Gastroesophageal sphincter (tissue), 4 donors: Measurements from ENCODE around the gene CHST11. TPM values are rescaled to one million over a fixed set of nuclear protein-coding genes. Genes with fewer than 3 reads are reported as not detected.

ENCODE experiments used
- ATAC-seq: fragments of 150-250 bp; one replicate; pipeline ENCODE4 v1.9.1; 2016; ENCODE audit warnings: mild to moderate bottlenecking, moderate library complexity
- H3K27ac ChIP-seq, 4 donors: fragments of 200-600 bp; sonication (generic) in 3 of 4; 1 replicate in 3 of 4; 2 replicates in 1 of 4; pipeline ENCODE4 v1.5.1; 2016 to 2019
- H3K27me3 ChIP-seq: fragments of 200-600 bp; sonication (generic); one replicate; pipeline ENCODE4 v1.5.1; 2019
- H3K36me3 ChIP-seq, 2 donors: fragments of 200-600 bp; sonication (generic); one replicate each; pipeline ENCODE4 v1.5.1; 2019; ENCODE audit warnings: control low read depth in 1 of 2
- H3K4me1 ChIP-seq, 3 donors: fragments of 200-600 bp; sonication (generic); 1 replicate in 2 of 3; 2 replicates in 1 of 3; pipeline ENCODE4 v1.5.1; 2016 to 2019; ENCODE audit warnings: control low read depth in 2 of 3
- H3K4me3 ChIP-seq, 2 donors: fragments of 200-600 bp; sonication (generic); one replicate each; pipeline ENCODE4 v1.5.1; 2019; ENCODE audit warnings: mild to moderate bottlenecking in 1 of 2, moderate library complexity in 1 of 2
- H3K9me3 ChIP-seq, 3 donors: fragments of 200-600 bp; sonication (generic); one replicate each; pipeline ENCODE4 v1.5.1; 2017 to 2019; ENCODE audit warnings: control low read depth in 2 of 3
- EP300 ChIP-seq: sonication (generic); formaldehyde crosslinking; IDR thresholded peaks from one replicate; pipeline ENCODE4 v1.6.1; 2017; ENCODE audit warnings: antibody characterized with exemption, mild to moderate bottlenecking
- POLR2A ChIP-seq, 2 donors: fragments of 450-650 bp; IDR thresholded peaks; one replicate each; pipeline ENCODE4 v1.6.1; 2017; ENCODE audit warnings: antibody characterized with exemption in 2 of 2, mild to moderate bottlenecking in 2 of 2, moderate library complexity in 1 of 2
- POLR2AphosphoS5 ChIP-seq: sonication (generic); formaldehyde crosslinking; IDR thresholded peaks from one replicate; pipeline ENCODE4 v1.6.1; 2017; ENCODE audit warnings: antibody characterized with exemption
- WGBS, 2 donors: methylation state at CpG; one replicate each; pipeline ENCODE4 v1.1.5; 2018; ENCODE audit warnings: low coverage in 1 of 2; 5-methylcytosine and 5-hydroxymethylcytosine counted together
- total RNA-seq, 4 donors: library from RNA; depleted of rRNA; stranded (reverse); fragments of >200 nt; gene quantifications; one replicate each; pipeline ENCODE4 v1.1.0, GENCODE V29; 2016
- TF ChIP-seq, protein P1 (sequence below), 4 experiments: fragments of 200-600 bp in 2 of 4; fragments of 450-650 bp in 2 of 4; sonication (generic) in 1 of 4; IDR thresholded peaks; one replicate each; pipeline ENCODE4 v1.5.1; 2017 to 2019; ENCODE audit warnings: antibody characterized with exemption in 4 of 4, mild to moderate bottlenecking in 2 of 4, moderate library complexity in 2 of 4

Gene CHST11
- total RNA-seq, 4 donors from 2014 or later: 4.3 to 15.6 (median 11.0) TPM

DNA sequence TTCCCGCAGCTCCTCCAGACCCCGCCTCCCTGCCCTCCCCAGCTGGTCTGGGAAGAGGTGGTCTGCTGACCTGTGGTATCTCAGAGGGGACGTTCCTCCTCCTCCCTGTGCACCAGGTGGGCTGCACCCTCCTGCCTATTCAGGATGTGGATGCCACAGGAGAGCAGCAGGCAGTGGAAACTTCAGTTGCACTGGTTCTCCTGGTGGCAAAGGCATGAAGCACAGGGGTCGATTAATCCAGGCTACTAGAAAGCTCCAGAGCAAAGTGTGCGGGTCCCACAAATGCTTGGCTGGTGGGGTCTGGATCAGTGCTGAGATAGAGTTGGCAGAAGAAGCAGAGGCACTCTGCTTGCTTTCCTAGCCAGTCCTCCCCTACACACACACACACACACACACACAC lies 304.3 kb downstream of the CHST11 start:
- TF ChIP-seq POLR2A (IDR thresholded peaks at IDR 0.05) (no peak), POLR2AphosphoS5 (no peak), EP300 (no peak)
- TF ChIP-seq, protein P1, sequence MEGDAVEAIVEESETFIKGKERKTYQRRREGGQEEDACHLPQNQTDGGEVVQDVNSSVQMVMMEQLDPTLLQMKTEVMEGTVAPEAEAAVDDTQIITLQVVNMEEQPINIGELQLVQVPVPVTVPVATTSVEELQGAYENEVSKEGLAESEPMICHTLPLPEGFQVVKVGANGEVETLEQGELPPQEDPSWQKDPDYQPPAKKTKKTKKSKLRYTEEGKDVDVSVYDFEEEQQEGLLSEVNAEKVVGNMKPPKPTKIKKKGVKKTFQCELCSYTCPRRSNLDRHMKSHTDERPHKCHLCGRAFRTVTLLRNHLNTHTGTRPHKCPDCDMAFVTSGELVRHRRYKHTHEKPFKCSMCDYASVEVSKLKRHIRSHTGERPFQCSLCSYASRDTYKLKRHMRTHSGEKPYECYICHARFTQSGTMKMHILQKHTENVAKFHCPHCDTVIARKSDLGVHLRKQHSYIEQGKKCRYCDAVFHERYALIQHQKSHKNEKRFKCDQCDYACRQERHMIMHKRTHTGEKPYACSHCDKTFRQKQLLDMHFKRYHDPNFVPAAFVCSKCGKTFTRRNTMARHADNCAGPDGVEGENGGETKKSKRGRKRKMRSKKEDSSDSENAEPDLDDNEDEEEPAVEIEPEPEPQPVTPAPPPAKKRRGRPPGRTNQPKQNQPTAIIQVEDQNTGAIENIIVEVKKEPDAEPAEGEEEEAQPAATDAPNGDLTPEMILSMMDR (IDR thresholded peaks at IDR 0.05): no peak
- Histone ChIP-seq H3K4me3 (no peak overlapping the region), H3K36me3 (peaks cover 0 to 13% of the 10 kb centered on the region in 2 donors), H3K9me3 (no peaks in the 10 kb centered on the region), H3K27me3 (no peaks in the 10 kb centered on the region), H3K27ac (no peak overlapping the region), H3K4me1 (no peaks in the 10 kb centered on the region)
- ATAC-seq: no peak
- WGBS, 2 donors: 100% methylated on average over 1 of the region's 5 CpGs; no CpG with 5 or more reads in 1 of the 2 donors

DNA sequence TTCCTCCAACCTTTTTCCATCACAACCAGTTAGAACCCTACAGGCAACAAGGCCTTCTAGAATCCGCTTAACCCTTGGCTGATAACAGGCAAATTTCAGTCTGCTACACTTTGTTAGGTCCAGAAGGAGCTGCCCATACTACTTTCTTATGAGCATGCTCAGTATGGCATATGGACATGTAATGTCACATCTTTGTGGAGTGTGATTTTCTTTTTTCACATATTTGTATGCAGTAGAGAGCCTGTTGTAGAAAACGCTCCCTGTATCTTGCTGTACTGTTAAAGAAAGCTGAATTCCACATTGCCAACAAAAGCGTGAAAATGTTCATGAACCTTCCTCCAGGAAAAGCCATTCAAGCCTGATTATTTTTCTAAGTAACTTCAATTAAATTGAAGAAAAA lies 304.9 kb downstream of the CHST11 start:
- Histone ChIP-seq H3K4me3 (no peak overlapping the region), H3K27me3 (no peaks in the 10 kb centered on the region), H3K36me3 (peaks cover 0 to 13% of the 10 kb centered on the region in 2 donors), H3K27ac (no peak overlapping the region), H3K9me3 (no peaks in the 10 kb centered on the region), H3K4me1 (no peaks in the 10 kb centered on the region)
- 89 to 100% methylated on average over 1 to 3 of the region's 3 CpGs for WGBS, 2 donors
- no peak for ATAC-seq
- TF ChIP-seq, protein P1 (IDR thresholded peaks at IDR 0.05): no peak
- TF ChIP-seq POLR2AphosphoS5: no peak
- no peak for TF ChIP-seq EP300
- TF ChIP-seq POLR2A (IDR thresholded peaks at IDR 0.05): no peak

DNA sequence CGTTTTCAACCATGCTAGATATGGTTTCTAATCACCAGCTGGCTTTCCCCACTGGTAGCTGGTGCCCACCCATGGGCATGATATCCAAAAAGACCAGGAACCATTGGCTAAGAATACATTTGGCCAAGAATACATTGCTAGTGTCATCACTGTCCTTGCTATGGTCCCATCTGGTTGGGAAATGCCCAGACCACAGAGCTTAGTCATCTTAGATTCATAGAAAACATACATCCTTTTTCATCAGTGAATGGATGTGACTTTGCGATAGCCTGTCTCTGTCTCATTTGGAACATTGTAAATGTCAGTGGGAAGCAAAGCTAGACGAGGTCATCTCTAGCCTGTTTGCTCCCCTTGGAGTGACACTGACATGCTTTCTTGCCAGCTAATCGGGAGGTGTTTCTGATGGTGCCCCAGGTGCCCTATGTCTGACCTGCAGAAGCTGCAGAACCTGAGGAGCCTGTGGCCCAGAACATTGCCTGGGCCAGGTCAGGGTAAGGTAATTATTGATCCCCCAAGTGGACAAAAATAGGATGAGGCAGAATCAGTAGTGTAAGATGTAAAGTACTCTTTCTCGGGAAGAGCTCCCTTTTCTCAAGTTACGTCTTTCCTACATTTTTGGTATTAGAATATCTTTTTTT lies 306.5 kb downstream of the CHST11 start:
- 92% methylated on average over 5 of the region's 6 CpGs; no CpG with 5 or more reads in 1 of the 2 donors for WGBS, 2 donors
- Histone ChIP-seq H3K4me3 (no peak overlapping the region), H3K27me3 (no peaks in the 10 kb centered on the region), H3K36me3 (no peaks in the 10 kb centered on the region), H3K27ac (no peak overlapping the region), H3K4me1 (peaks cover 0 to 3% (median 0%) of the 10 kb centered on the region in 3 donors), H3K9me3 (no peaks in the 10 kb centered on the region)
- ATAC-seq: no peak
- TF ChIP-seq POLR2A (IDR thresholded peaks at IDR 0.05) (no peak), EP300 (no peak), POLR2AphosphoS5 (no peak)
- TF ChIP-seq, protein P1 (IDR thresholded peaks at IDR 0.05): no peak

DNA sequence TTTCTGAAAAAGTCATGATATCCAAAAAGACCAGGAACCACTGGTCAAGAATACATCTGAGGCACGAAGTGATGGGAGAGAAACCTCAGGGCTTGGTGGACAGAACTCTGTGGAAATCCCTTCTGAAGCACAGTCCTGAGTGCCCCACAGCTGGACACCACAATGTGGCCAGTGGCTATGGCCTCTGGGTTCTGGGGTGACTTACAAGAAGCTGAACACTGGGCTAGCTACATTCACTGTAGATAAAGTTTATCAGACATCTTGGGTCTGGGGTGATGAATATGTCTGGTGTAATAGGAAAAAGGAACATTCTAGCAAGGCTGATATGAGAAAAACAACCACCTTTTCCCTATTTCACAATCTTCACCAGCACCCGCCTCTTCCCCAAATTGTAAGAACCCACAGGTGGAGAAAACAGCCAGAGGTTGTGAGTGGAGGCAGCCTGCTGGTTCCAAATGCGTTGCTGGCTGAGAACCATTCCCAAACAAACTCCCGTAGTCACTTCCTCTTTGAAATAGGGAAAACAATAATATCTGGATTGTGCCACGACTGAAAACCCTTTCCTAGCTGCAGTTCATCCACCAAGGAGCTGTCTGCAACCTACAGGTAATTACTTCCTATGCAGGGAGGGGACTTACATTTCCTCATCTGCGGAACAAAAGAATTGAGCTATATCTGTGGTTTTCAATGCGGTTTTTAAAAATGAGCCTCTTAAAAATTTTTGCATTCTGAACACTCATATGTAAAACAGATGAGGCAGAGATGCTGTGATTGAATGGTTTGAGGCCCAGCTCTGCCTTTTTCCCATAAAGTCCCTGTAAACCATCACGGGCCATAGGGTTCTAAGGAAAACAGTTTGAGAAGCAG lies 307.7 kb downstream of the CHST11 start:
- H3K27ac ChIP-seq: no peak overlapping the region

More for the DNA sequence above, 307.7 kb downstream of the CHST11 start:
- 70 to 72% methylated on average over 6 to 7 of the region's 8 CpGs for WGBS, 2 donors
- TF ChIP-seq POLR2A (IDR thresholded peaks at IDR 0.05) (no peak), POLR2AphosphoS5 (no peak)
- TF ChIP-seq, protein P1 (IDR thresholded peaks at IDR 0.05): no peak
- Histone ChIP-seq H3K4me3 (no peak overlapping the region), H3K27me3 (no peaks in the 10 kb centered on the region), H3K4me1 (peaks cover 0 to 7% (median 0%) of the 10 kb centered on the region in 3 donors), H3K9me3 (no peaks in the 10 kb centered on the region), H3K36me3 (no peaks in the 10 kb centered on the region)
- no peak for ATAC-seq
